ENCODE data around the gene MACO1. TPM values are rescaled to one million over a fixed set of nuclear protein-coding genes. Genes with fewer than 3 reads are reported as not detected.

MACO1 gene
- total and polyA plus RNA-seq, 4 donors: 15.3 to 23.2 (median 20.6) TPM

DNA sequence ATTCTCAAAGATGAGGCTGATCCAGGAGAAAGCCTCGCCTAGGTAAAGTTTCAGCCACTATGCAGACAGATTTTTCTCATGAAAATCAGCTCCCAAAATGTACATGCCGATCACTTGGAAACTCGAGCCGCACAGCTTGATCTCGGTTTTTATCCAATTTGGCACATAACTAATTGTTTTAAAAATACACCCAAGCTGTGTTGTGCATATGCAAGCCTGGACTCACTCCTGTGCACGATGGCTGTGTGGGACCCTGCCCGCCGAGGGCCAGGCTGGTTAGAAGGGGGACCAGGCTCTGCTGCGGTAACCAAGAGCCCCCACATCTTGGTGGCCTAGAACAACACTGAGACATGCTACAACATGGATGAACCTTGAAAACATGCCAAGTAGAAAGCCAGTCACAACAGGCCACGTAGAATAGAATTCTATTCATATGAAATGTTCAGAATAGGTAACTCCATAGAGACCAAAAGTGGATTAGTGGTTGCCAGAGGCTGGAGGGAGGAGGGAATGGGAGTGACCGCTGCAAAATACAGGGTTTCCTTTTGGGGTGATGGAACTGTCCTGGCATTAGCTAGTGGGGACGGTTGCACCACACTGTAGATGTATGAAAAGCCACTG is 96.6 kb downstream of the MACO1 start (continued):
- TF ChIP-seq NR2F2 (IDR thresholded peaks at IDR 0.05): no peak
- TF ChIP-seq RAD21 (IDR thresholded peaks at IDR 0.05): no peak
- TF ChIP-seq FOXA2 (IDR thresholded peaks at IDR 0.05): no peak
- TF ChIP-seq GABPA (IDR thresholded peaks at IDR 0.05 in 1 of 2, conservative IDR thresholded peaks at IDR 0.05 in 1 of 2): no peak
- TF ChIP-seq SP1 (IDR thresholded peaks at IDR 0.05): no peak
- TF ChIP-seq, protein P1, sequence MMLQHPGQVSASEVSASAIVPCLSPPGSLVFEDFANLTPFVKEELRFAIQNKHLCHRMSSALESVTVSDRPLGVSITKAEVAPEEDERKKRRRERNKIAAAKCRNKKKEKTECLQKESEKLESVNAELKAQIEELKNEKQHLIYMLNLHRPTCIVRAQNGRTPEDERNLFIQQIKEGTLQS (IDR thresholded peaks at IDR 0.05): no peak

DNA sequence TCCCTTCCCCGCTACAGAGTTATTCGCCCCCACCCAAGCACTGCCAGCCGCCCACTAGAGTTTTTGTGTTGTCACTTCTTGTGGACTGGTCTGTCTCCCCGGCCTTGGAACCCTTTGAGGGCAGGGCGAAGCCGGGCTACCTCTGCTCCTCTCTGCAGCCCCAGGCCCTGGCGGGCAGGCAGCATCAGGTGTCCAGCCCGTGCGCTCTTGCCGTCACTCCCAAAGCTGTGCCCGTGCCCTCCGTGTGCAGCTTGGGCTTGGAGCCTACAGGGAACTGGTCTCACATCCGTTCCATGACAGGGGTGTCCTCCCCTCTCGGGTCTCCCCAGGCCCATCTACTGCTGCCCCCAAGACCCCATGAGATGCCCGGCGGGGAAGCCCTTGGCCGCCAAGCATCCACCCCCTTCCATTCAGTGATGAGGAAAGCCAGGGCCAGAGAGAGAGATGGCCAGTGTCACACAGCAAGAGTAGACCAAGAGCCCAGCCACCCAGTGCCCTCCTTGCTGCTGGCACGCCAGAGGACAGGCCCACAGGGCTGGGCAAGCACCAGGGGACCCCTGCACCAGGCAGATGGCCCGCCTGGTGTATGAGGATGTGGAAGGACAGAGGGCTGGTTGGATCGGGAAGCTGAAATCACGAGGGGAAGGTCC is 97.4 kb downstream of the MACO1 start:
- no peaks in the 10 kb centered on the region for H3K27me3 ChIP-seq (ENCODE audit: control insufficient read depth in 4 of 4, insufficient read depth in 4 of 4, low read length in 3 of 4)
- no peak for TF ChIP-seq TAF1 (conservative IDR thresholded peaks at IDR 0.05)
- TF ChIP-seq, protein P2, sequence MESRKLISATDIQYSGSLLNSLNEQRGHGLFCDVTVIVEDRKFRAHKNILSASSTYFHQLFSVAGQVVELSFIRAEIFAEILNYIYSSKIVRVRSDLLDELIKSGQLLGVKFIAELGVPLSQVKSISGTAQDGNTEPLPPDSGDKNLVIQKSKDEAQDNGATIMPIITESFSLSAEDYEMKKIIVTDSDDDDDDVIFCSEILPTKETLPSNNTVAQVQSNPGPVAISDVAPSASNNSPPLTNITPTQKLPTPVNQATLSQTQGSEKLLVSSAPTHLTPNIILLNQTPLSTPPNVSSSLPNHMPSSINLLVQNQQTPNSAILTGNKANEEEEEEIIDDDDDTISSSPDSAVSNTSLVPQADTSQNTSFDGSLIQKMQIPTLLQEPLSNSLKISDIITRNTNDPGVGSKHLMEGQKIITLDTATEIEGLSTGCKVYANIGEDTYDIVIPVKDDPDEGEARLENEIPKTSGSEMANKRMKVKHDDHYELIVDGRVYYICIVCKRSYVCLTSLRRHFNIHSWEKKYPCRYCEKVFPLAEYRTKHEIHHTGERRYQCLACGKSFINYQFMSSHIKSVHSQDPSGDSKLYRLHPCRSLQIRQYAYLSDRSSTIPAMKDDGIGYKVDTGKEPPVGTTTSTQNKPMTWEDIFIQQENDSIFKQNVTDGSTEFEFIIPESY (IDR thresholded peaks at IDR 0.05): no peak
- TF ChIP-seq YY1 (IDR thresholded peaks at IDR 0.05): no peak
- TF ChIP-seq, protein P1 (IDR thresholded peaks at IDR 0.05): no peak
- TF ChIP-seq RXRA (IDR thresholded peaks at IDR 0.05): no peak
- TF ChIP-seq JUND (IDR thresholded peaks at IDR 0.05): no peak
- TF ChIP-seq, protein P3, sequence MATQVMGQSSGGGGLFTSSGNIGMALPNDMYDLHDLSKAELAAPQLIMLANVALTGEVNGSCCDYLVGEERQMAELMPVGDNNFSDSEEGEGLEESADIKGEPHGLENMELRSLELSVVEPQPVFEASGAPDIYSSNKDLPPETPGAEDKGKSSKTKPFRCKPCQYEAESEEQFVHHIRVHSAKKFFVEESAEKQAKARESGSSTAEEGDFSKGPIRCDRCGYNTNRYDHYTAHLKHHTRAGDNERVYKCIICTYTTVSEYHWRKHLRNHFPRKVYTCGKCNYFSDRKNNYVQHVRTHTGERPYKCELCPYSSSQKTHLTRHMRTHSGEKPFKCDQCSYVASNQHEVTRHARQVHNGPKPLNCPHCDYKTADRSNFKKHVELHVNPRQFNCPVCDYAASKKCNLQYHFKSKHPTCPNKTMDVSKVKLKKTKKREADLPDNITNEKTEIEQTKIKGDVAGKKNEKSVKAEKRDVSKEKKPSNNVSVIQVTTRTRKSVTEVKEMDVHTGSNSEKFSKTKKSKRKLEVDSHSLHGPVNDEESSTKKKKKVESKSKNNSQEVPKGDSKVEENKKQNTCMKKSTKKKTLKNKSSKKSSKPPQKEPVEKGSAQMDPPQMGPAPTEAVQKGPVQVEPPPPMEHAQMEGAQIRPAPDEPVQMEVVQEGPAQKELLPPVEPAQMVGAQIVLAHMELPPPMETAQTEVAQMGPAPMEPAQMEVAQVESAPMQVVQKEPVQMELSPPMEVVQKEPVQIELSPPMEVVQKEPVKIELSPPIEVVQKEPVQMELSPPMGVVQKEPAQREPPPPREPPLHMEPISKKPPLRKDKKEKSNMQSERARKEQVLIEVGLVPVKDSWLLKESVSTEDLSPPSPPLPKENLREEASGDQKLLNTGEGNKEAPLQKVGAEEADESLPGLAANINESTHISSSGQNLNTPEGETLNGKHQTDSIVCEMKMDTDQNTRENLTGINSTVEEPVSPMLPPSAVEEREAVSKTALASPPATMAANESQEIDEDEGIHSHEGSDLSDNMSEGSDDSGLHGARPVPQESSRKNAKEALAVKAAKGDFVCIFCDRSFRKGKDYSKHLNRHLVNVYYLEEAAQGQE (IDR thresholded peaks at IDR 0.05): no peak
- TF ChIP-seq GABPA (IDR thresholded peaks at IDR 0.05 in 1 of 2, conservative IDR thresholded peaks at IDR 0.05 in 1 of 2): no peak
- no peak for TF ChIP-seq RAD21 (IDR thresholded peaks at IDR 0.05)
- no peak for TF ChIP-seq HNF4G (IDR thresholded peaks at IDR 0.05)
- TF ChIP-seq SP1 (IDR thresholded peaks at IDR 0.05): no peak
- no peak for TF ChIP-seq NR2F2 (IDR thresholded peaks at IDR 0.05)
- TF ChIP-seq, protein P4, sequence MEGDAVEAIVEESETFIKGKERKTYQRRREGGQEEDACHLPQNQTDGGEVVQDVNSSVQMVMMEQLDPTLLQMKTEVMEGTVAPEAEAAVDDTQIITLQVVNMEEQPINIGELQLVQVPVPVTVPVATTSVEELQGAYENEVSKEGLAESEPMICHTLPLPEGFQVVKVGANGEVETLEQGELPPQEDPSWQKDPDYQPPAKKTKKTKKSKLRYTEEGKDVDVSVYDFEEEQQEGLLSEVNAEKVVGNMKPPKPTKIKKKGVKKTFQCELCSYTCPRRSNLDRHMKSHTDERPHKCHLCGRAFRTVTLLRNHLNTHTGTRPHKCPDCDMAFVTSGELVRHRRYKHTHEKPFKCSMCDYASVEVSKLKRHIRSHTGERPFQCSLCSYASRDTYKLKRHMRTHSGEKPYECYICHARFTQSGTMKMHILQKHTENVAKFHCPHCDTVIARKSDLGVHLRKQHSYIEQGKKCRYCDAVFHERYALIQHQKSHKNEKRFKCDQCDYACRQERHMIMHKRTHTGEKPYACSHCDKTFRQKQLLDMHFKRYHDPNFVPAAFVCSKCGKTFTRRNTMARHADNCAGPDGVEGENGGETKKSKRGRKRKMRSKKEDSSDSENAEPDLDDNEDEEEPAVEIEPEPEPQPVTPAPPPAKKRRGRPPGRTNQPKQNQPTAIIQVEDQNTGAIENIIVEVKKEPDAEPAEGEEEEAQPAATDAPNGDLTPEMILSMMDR (IDR thresholded peaks at IDR 0.05; ENCODE audit: low read depth, low read length, missing input control): no peak
- TF ChIP-seq, protein P5, sequence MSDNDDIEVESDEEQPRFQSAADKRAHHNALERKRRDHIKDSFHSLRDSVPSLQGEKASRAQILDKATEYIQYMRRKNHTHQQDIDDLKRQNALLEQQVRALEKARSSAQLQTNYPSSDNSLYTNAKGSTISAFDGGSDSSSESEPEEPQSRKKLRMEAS (IDR thresholded peaks at IDR 0.05): no peak
- TF ChIP-seq EGR1 (IDR thresholded peaks at IDR 0.05; ENCODE audit: low read depth in 2 of 2): no peak
- no peak for TF ChIP-seq FOXA2 (IDR thresholded peaks at IDR 0.05)
- TF ChIP-seq HNF4A (conservative IDR thresholded peaks at IDR 0.05): no peak
- H3K9ac ChIP-seq (ENCODE audit: low read depth in 1 of 2, low read length in 2 of 2): no peak overlapping the region
- no peak for DNase-seq (ENCODE audit: low spot score)
- H3K36me3 ChIP-seq (ENCODE audit: control insufficient read depth in 4 of 4, insufficient read depth in 3 of 4, low read depth in 1 of 4, low read length in 3 of 4): no peaks in the 10 kb centered on the region
- 95% methylated on average over 21 of the region's 21 CpGs for WGBS
- no peaks in the 10 kb centered on the region for H3K4me1 ChIP-seq (ENCODE audit: control insufficient read depth in 4 of 4, insufficient read depth in 4 of 4, low read length in 3 of 4)
- no peak overlapping the region for H3K4me3 ChIP-seq (ENCODE audit: low read depth in 1 of 3, low read length in 3 of 3)
- peaks cover 0 to 3% (median 0%) of the 10 kb centered on the region in 4 donors for H3K9me3 ChIP-seq (ENCODE audit: control insufficient read depth in 4 of 4, low read length in 3 of 4)
- H3K27ac ChIP-seq (ENCODE audit: low read depth in 1 of 2, low read length in 2 of 2): no peak overlapping the region
